HG02623 (cell line): Measurements from ENCODE around the gene THSD4.

Experiments
- ATAC-seq: cut with Tn5 transposase; IDR thresholded peaks from one replicate; pipeline ENCODE4 v1.9.1; 2021; ENCODE audit warnings: moderate library complexity; ENCODE audit not compliant: unreplicated experiment

THSD4 gene

DNA sequence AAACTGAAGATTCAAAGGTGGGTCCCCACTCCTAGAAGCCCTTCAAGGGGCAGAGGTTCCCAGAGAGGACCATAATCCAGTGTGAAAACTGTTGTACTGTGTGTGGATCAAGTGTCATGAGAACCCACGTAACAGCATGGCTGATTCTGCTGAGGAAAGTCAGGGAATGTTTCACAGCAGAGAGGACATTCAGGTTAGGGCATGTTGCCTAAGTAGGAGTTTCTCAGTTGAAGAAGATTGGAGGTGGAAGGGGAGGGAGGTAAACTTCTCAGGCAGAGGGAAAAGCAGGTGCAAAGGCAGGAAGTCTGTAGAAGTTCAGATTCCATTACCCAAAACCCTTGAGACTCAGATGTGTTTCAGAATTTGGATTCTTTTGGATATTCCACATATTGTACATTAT is 448.9 kb downstream of the THSD4 start:
- ATAC-seq, result no peak

- ATAC-seq, result no peak
Measured at GRCh38 chr15:71565006-71565405, 449.7 kb downstream of the THSD4 start.

DNA sequence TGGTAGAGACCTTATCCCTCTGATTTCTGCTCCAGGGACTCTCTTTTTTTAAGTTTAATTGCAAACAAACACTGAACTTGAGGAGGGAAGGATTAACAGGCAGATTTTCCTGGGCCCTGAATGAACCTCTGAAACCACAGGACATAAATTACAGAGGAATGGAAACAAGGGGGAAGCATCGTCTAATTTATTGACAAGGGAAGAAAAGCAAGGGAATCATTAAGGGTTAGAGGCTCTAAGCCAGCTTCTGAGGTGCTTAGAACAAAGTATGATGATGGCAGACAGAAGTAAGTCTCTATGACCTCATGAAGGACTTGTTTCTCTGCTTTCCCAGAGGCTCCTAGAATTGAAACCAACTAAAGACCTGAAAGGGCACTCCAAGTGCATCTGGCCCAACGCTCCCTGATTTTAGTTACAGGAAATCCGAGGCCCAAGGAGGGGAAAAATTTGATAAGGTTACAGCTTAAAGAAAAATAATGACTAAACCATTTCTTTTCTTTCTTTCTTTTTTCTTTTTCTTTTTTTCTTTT is 450.4 kb downstream of the THSD4 start:
- ATAC-seq, result no peak

GRCh38 chr15:71566226-71566625 is 451.0 kb downstream of the THSD4 start:
- ATAC-seq, result no peak

GRCh38 chr15:71567173-71567572 is 451.9 kb downstream of the THSD4 start:
- no peak for ATAC-seq

DNA sequence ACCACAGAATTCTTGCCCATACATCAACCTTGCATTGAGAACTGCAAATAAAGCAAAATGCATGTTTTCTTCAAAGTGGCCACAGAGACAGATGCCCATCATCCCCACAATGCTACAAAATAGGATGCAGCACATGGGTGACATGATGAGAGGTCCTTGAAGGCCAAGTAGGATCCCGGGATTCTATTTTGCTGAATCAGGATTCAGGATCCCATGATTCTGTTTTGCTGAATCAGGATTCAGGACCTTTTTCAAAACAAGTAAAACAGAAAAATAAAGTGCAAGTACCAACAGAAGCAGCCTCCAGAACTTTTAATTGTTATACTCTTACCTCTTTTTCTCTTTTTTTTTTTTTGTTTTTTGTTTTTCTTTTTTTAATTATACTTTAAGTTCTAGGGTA is 453.0 kb downstream of the THSD4 start:
- no peak for ATAC-seq

- no peak for ATAC-seq
Measured at GRCh38 chr15:71570736-71571135, 455.5 kb downstream of the THSD4 start.

GRCh38 chr15:71571641-71572040 is 456.4 kb downstream of the THSD4 start:
- ATAC-seq, result no peak

DNA sequence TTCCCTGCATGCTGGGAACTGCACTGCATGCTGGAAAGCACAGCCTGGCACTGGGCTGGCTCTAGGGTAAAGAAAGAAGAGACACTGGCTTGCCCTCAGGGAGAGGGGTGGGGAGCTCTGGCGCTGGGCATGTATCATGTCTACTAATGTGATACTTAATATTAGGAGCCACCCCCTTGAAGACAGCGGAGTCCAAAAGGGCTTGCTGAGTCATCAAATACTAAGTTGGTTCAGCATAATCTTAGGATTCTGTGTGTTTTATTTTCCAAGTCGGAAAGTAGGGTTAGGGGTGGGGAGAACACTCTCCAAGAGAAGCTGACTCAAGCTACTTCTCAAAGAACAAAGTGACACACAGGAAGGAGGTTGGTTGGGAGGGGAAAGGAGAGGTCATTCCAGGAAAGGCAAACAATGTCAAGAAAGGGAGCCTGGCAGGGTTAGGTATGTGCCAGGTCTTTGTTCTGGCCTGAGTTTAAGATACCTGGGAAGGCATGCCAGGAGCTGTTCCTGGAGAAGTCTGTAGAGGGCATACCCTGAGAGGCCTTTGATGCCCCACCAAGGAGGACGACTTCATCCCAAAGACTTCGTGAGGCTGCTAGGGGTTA is 457.3 kb downstream of the THSD4 start:
- ATAC-seq, result no peak

DNA sequence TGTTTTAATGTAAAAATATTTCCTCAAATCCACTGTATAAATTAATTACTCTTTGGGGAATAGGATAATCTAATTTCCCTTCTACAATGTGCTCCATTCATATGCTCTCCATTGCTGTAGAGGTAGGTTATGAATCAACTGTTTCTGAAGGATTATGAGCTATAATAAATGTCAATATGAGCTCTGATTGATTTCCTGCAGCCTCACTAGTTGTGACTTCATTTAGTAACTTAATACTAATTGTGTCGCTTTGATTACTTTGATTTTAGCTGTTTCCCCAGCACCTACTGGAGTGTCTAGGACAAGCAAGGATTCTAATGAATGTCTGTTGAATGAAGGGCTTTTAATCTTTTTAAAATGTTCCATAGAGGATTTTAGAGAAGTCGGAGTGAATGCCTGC is 458.3 kb downstream of the THSD4 start:
- no peak for ATAC-seq

DNA sequence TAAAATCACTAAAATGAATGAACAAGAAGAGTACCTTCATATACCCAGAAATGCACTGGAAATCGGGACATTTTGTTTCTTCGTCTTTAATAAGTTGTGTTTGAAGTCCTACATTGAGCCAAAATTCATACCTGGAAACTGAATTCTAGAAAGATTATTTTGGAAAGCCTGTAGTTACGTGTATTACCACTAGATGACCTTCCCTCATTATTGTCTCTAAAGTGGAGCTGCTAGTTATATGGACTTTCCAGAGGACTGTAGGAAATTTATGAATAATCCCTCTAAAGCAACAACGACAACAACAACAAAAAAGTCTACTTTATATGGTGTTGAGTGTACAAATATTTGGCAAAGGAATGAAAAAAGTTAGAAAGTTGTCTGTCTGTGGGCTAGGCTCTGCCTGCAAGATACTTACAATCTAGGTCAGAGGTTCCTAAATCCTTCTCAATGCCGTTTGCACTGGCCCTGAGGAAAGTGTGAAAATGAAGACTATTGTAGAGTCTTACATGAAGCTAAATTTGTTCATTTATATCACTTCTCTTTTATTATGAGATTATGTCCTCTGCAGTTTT is 460.3 kb downstream of the THSD4 start:
- no peak for ATAC-seq

DNA sequence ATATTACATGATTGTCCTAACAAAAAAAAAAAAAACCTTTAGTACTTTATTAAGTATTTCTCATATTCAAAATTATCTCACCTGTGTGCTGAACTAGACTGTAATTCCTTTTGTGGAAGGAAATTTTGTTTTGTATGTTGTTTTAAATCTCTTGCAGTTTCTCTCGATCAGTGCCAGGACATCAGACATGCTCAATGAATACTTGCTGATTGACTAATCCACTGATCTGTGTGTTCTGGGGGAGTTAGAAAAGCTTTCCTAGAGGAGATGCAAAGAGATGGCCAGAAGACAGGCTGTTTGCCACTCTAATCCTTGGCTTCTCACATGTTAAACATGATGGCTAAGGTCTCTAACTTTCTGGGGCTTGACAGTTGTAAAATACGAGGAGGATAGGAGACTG is 461.8 kb downstream of the THSD4 start:
- ATAC-seq, result no peak

- ATAC-seq, result no peak
Measured at GRCh38 chr15:71581398-71581930, 466.2 kb downstream of the THSD4 start.

DNA sequence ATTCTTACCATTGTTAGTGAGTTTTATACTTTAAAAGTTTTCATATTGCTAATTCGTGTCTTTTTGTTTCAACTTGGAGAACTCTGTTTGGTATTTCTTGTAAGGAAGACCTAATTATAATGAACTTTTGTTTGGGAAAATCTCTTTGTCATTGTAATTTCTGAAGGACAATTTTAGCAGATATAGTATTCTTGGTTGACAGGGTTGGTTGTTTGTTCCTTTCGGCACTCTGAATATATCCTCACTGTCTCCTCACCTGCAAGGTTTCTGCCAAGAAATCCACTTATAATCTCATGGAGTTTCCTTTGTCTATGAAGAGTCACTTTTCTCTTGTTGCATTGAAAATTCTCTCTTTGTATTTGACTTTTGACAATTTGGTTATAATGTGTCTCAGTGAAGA is 469.9 kb downstream of the THSD4 start:
- no peak for ATAC-seq

DNA sequence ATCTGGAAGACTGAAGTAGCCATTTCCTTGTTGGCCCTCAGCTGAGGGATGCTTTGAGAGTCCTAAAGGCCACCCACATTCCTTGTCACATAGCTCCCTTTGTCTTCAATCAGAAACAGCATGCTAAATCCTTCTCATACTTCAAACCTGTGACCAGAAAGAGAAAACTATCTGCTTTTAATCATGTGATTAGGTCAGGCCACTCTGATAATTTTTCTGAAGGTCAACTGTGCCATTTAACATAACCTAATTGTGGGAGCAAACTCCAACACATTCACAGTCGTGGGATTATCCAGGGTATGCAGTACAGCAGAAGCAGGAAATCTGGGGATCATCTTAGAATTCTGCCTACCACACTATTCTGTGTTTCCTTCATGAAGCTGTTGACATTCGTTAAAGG is 471.2 kb downstream of the THSD4 start:
- ATAC-seq, result no peak

- no peak for ATAC-seq
Measured at GRCh38 chr15:71588746-71589145, 473.5 kb downstream of the THSD4 start.

DNA sequence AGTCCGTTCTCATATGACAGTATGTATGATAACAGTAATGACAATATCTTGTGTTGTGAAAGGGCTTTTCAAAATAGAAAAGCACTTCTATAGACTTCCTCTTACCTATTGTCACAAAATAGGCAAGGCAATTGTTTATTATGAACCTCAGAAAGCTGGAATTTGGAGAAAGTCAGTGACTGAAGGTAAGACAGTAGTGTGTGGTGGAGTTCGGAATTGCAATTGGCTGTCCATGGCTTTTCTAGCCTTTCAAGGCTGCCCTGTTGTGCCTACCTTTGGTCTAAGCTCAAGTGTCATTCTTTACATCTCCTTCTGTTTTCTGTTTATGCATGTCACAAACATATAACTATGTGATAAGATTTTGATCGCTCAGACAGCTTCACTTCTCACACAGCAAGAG is 475.8 kb downstream of the THSD4 start:
- no peak for ATAC-seq

DNA sequence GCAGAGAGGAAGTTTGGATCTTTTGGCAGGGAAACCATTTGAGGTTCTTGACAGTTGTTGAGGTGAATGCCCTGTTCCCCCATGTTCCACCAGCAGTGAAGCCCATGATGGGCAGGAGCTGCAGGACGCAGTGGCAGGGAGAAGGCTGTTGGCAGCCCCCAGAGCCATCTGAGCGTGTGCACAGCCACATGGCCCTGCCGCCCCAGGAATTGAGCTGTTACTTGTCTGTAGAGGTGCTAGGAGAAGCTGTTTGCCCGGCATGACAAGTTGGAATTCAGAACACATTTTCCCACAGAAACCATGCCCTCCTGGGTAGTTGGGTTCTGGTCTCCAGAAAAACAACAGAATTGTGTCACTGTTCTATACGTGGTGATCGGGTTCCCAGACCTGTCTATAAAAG is 476.9 kb downstream of the THSD4 start:
- no peak for ATAC-seq

- no peak for ATAC-seq
Measured at GRCh38 chr15:71595846-71596553, 480.7 kb downstream of the THSD4 start.

GRCh38 chr15:71596672-71597071 is 481.4 kb downstream of the THSD4 start:
- ATAC-seq, result no peak

GRCh38 chr15:71597126-71597525 is 481.9 kb downstream of the THSD4 start:
- ATAC-seq, result no peak

DNA sequence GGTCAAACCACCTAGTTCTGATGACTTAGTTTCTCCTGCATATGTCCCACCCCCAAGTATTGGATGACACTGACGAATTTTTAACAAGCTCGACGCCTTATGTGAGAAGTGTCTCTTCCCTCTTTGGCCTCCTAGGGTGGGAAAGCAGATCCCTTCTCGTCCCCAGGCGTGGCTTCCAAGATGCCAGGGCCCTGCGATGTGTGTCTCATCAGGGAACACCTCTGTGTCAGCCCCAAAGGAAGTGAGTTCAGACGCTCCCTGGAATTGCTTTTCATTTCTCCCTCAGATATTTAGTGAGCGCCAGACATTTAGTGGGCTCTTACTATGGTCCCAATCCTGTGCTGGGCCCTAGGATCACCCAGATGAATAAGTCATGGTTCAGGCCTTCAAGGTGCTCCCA is 482.4 kb downstream of the THSD4 start:
- no peak for ATAC-seq
